HG02610 (cell line): ENCODE data around the gene BGN.

Source experiments
- ATAC-seq: cut with Tn5 transposase; IDR thresholded peaks from one replicate; pipeline ENCODE4 v1.9.1; 2021; ENCODE audit warnings: mild to moderate bottlenecking, moderate library complexity; ENCODE audit not compliant: unreplicated experiment

Gene BGN

DNA sequence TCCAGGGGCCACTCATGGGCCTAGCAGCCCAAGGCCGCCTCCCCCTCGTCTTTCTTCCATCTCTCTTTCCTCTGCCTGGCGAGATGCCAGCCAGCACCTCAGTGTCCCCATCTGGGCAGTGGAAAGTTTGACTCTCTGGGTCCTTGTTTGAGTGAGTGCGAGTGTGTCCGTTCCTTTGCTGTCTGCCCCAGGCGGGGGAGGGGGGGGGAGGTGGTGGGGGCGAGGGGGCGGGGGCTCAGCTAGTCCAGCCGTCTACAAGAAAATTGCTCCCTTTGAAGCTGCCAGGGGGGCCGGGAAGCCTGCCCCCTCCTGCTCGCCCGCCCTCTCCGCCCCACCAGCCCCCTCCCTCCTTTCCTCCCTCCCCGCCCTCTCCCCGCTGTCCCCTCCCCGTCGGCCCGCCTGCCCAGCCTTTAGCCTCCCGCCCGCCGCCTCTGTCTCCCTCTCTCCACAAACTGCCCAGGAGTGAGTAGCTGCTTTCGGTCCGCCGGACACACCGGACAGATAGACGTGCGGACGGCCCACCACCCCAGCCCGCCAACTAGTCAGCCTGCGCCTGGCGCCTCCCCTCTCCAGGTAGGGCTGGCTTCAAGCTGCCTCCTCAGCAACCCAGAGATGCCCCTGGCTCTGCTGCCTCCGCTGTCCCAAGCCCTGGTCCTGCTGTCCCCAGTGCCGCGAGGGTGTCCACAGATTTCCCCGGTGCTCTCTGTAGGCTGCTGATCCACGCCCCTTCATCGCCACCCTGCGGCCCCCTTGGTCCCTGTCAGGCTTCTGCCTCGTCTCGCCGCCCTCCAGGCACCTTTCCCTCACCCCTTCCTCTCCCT, at the start of gene BGN:
Gene BGN, plus strand, starts transcription at position 440 of the 821 bp plus-strand sequence. CDS start 9,652 bp downstream, outside the sequence.
- no peak for ATAC-seq

DNA sequence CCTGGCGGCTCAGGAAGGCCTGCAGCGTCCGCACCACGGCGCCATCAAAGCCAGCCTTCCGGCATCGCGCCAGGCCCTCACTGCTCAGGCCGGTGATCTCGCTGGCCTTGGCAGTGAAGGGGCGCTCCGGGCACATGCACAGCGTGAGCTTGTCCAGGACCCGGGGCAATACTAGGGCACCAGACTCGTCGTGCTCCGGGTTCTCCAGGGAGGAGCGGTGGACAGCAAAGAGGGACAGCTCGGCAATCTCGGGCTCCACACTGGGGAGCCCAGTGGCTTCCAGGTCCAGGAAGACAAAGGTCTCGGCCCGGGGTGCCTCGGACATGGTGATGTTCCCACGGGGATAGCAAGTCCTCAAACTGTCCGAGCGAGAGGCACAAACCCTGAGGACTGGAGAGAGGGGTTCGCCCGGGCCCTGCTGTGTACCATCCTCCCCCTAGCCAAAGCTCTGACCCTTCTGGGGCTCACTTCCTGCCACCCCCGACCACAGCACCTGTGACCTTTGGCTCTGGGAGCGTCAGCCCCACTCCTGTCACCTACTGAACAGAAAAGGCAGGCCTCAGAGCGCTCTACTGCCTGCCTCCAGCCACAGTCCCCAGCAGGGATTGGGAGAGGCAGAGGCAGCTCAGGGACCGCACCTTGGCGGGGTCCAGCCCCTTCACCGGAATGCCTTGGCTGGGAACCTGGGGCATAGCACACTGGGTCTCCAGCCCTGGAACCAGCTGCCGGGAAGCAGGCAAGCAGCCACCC, 49.5 kb upstream of the BGN start:
- ATAC-seq: no peak

DNA sequence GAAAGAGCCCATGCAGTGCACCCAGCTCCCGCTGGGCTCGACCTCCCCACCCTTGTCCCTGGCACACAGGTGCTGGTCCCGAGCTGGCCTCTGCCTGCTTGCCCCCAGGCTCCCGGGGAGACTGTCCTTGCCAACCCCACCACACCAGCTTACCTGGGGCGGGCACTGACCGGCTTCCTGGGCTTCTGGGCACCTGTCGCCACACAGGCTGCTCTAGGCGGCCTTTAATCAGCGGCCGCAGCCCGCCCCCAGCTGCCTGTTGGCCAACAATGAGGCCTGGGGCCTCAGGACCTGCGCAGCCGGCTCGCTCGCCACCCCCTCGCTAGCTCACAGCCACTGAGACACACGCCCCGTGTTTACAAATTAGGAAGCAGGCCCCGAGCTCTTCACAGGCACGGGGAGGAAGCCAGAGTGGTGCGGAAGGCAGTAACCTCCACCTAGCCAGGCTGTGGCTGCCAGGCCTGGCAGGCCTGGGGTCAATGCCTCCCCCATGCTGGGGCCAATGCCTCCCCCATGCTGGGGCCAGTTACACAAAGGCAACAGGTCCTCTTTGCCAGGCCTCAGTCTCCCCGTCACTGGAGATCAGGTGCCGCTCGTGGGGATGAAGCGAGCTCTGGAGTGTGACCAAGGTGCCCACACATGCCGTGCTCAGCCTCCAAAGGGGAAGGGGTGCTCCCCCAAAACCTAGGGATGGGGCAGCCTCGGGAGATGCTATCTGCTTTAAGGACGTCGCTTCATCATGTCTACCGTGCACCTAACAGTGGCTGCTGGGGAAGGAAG, 48.7 kb upstream of the BGN start, which contains the start of gene TREX2:
Gene TREX2, minus strand, starts transcription at position 201 of the 780 bp plus-strand sequence. CDS start 626 bp downstream, outside the sequence.
- no peak for ATAC-seq

GRCh38 chrX:153446636-153446936, 48.2 kb upstream of the BGN start:
- ATAC-seq: no peak

DNA sequence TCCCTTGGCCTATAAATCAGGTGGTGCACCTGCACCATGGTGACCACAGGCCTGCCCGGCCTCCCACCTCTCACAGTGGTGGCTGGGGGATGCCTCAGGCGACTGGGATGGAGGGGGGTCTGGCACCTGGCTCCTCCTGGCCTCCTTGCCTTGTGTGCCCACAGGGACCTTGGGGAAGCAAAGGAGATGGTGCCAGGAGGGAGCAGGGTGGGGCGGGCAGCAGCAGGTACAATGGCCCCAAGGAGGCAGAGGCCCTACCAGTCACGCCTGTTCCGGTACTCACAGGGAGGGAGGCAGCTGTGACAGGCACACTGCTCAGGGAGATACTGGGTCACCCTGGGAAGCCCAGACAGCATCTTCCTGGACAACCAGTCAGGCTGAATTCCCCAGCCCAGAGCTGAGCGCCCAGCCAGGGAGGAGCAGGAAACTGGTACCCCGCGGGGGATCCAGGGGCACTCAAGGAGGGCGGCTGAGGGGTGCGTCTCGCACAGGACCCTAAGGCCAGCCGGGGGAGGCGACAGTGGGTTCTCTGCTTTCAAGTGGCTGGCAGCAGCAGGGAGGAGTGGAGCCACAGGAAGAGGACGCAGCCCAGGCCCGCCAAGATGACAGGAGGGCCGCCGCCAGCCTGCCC, 47.7 kb upstream of the BGN start:
- no peak for ATAC-seq

GRCh38 chrX:153447581-153447960, 47.2 kb upstream of the BGN start:
- no peak for ATAC-seq

DNA sequence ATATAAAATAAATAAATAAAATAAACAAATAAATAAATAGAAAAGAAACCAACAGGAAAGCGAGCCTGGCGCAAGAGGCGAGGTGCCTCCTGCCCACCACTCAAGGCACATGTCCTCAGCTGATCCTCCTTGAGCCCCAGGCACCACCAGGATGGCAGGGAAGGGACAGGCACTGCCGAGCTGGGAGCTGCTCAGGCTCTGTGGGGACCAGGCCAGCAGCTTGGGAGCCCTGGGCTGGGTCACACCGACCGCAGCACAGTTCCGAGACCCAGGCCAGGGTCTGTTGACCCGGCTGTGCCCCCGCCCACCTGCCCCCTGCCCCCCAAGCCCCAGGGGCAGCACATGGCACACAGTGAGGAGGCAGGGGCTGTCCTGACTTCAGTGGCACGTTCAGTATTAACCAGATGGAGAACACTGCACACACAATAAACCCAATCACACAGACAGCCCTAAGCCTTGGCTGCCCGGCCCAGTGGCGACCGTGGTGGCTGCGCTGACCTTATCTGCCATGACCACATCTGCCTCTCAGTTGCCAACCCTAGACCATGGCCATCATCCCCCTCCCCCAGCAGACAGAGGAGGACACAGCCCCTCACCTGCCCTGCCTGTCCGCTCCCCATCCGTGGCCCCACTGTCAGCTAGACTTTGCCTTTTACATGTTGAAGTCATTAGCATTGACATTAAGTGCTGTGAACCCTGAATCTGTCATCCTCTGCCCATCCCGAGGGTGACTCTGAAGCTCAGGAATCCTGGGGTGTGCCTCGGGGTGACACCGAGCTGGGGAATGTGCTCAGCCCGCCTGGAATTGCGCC, 46.0 kb upstream of the BGN start:
- ATAC-seq: no peak

GRCh38 chrX:153449368-153450113, 45.2 kb upstream of the BGN start:
- ATAC-seq: no peak

DNA sequence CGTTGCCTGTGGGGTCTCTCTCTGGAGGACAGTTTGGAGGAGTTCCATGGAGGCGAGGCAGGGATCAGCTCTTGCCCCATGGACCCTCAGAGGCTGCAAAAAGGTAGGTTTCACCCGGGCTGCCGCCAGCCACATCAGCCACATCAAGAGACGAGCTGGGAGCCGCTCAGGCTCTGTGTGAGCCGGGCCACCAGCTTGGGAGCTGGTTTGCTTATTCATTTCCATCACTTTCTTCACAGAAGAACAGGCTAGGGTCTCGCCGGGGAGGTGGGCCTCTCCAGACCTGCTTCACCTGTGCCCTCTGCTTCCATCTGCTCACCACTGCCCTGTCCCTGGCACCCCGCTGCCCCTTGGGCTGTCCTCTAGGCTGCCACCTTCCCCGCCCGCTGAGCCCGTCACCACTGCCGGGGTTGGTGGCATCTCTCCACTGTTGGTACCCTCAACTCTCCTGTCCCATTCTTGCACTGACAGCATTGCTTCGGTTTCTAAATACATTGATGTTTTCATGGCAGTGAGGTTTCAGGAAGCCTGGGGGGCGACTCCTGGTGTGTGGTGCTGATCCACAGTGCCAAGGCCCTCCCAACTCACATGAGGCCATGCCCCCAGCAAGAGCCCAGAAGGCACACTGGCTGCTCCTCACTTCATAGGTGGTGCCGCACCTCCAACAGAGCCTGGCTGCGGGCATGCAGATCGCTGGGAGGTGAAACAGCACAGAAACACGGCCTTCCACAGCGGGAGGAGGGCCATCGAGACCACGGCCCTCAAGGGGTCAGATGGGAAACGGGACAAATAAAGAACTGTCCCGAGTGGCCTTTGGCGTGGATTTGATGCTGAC, 44.4 kb upstream of the BGN start:
- no peak for ATAC-seq

- no peak for ATAC-seq
These were observed 43.9 kb upstream of the BGN start for GRCh38 chrX:153450949-153451277.

- no peak for ATAC-seq
These were observed 39.8 kb upstream of the BGN start for GRCh38 chrX:153454901-153455550.

DNA sequence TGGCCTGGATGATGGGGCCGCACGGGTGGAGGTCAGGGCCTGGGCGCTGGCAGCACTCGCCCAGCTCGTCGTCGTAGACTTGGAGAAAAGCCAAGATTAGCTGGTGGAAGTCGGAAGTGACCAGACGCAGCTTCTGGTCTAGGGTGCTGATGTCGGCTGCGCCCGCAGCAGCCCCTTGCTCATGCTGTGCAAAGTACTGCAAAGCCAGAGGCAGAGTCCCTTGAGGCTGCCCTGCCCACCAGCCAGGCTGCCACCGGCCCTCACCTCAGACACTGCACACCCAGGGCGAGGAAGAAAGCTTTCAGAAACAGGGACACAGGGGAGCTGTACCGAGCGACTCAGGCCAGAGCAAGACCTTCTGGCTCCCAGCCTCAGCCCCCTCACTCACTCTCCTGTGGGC, 39.2 kb upstream of the BGN start:
- ATAC-seq: no peak

GRCh38 chrX:153456161-153456560, 38.6 kb upstream of the BGN start:
- no peak for ATAC-seq

- ATAC-seq: no peak
These were observed 38.1 kb upstream of the BGN start for GRCh38 chrX:153456704-153457103.

DNA sequence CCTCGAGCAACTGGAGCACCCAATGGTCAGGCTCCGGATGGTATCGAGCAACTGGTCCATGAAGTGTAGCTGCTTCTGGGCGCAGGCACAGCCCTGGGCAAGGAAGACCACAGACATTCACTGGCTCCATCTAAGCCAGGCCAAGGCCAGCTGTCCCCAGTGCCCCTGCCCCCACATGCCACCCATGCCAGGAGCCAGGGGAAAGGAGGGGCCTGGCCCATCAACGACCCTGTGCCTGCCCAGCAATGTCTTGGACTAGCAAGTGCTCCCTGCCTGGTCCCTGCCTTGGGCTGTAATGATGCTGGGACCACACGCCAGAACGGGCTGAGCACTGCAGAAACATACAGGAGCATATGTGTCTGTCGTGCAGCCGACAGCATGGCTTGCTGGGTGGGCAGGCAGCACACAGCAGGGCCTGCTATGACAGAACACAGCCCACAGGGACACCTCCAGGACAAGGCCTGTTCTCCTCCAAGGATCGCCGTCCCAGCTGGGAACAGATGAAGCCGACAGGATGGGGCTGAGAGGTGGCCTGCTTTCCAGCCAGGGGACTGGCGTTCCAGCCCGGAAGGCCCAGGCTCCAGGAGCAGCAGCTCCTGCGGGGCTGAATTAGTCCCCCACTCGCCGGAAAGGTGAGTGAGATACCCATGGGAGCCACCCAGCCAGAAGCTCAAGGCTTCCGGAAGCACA, 37.5 kb upstream of the BGN start:
- no peak for ATAC-seq

GRCh38 chrX:153457827-153458466, 36.8 kb upstream of the BGN start:
- ATAC-seq: no peak

GRCh38 chrX:153458476-153458875, 36.3 kb upstream of the BGN start:
- no peak for ATAC-seq
